Stimulated activated CD4-positive, alpha-beta T cell treated with anti-CD3 and anti-CD28 coated beads, TNF-alpha, amount 100 ng/mL, for 4 hours (primary cell): ENCODE measurements around the gene HOXA4.

ENCODE experiments used
- DNase-seq, 3 experiments: peaks; one replicate each; pipeline ENCODE4 v3.0.0-alpha.2; 2020; ENCODE audit warnings: low read depth in 3 of 3

Gene HOXA4

GRCh38 chr7:27147199-27148030, 16.9 kb upstream of the HOXA4 start, which contains the start of gene HOXA6:
HOXA6 (minus strand) TSS chr7:27147774; CDS start chr7:27147749, 25 bp downstream.
- no peak for DNase-seq

- no peak for DNase-seq
Measured at GRCh38 chr7:27146491-27147198, 16.1 kb upstream of the HOXA4 start.

DNA sequence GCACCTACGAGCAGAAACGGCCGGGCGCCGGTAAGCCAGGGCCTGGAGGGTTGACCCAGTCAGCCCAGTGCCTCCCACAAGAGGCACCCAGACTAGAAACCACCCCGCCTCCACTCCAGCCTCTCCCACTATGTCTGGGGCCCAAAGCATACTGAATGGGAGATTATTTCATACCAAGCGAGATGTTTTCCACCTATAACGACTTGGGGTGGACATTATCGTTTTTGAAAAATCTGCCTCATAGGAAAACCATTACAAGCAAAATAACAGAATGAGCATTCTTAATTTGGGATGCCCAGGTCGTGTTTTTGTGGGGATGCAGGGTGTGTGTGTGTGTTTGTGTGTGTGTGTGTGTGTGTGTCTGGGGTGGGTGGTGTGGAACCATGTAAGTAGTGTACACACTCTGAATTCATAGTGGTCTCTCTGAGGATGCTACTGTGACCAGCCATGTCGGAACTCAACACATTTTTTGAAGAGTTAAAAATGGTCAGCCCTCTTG, 15.4 kb upstream of the HOXA4 start:
- DNase-seq, result no peak

GRCh38 chr7:27145165-27145913, 14.8 kb upstream of the HOXA4 start:
- DNase-seq, result no peak

DNA sequence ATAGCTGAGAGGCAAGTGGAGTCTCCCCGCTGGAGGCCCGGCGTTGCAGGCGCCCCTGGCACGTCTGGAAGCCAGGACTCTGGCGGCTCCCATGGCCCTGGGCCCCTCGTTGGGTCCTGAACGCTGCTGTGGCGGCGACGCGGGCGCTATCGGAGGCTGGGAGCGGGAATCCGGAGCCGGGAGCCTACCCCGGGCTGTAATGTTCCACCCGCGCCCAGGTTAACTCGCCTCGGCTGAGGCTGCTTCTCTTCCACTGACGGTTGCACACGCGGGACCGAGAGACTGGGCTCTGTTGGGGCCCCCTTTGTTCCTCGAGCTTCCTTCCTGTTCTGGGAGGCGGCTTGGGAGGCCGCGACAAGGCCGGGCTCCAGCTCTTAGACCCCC, 14.2 kb upstream of the HOXA4 start:
- DNase-seq, result no peak

GRCh38 chr7:27143950-27144780, 13.6 kb upstream of the HOXA4 start:
- DNase-seq, result no peak

DNA sequence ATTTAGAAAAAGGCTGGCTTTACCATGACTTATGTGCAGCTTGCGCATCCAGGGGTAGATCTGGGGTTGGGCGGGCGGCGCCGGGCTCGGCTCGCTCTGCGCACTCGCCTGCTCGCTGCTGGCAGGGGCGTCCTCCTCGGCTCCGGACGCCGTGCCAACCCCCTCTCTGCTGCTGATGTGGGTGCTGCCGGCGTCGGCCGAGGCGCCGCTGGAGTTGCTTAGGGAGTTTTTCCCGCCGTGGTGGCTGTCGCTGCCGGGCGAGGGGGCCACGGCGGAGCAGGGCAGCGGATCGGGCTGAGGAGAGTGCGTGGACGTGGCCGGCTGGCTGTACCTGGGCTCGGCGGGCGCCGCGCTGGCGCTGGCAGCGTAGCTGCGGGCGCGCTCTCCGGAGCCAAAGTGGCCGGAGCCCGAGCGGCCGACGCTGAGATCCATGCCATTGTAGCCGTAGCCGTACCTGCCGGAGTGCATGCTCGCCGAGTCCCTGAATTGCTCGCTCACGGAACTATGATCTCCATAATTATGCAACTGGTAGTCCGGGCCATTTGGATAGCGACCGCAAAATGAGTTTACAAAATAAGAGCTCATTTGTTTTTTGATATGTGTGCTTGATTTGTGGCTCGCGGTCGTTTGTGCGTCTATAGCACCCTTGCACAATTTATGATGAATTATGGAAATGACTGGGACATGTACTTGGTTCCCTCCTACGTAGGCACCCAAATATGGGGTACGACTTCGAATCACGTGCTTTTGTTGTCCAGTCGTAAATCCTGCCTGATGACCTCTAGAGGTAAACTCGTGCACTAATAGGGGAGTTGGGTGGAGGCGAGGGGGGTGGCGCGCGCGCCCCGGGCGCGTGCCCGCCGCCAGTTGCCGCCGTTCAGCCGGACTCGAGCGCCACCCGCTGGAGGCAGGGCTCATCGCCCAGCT, 12.7 kb upstream of the HOXA4 start, which contains the start of gene HOXA5:
TSS of gene HOXA5 (minus strand) at position 659 of the 927 bp plus-strand sequence. CDS start at position 585, 74 bp downstream.
- DNase-seq, result no peak

DNA sequence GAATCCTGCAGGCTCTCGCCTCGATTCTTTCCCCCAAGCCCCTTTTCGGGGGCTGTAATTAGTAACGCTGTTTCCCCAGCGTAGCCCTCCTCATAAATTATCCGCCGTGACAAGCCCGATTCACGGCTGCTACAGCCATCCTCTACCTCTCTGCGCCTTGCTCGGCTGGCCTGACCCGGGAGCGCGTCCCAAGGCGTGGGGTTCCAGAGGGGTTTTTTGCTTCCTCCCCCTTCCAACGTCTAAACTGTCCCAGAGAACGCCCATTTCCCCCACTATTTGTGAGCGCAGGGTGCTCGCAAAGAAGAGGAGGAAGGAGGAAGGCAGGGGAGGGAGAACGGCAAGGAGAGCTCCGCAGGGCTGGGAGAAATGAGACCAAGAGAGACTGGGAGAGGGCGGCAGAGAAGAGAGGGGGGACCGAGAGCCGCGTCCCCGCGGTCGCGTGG, 12.0 kb upstream of the HOXA4 start:
- DNase-seq, result no peak

- no peak for DNase-seq
Measured at GRCh38 chr7:27141923-27142579, 11.5 kb upstream of the HOXA4 start.

DNA sequence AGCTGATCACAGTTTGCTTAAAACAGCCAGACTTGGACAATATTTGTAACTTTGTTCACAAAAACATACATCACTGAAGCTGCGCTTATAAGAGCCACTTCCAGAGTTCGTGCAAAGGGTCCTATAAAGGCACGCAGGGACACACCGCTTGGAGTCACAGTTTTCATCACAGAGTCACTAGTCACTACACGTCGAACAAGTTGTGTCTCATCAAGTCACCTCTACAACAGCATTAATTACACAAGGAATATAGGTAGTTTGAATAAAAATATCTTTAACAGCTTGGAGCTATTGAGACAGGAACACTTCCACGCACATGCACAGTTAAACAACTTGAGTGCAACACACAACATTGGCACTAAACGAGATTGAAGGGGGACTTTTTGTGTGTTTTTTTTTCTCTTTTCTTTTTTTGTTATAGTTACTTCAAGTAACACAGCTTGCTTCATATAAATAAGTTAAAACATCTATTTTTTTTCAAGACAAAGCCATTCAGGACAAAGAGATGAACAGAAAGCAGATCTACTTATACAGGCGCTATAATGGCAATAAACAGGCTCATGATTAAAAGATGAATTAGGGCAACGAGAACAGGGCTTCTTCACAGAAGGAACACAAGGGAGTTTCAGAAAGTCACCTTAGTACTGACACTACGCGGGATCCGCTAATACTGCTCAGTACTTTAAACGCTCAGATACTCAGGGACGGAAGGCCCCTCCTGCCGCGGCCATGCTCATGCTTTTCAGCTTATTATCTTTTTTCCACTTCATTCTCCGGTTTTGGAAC, 10.8 kb upstream of the HOXA4 start:
- DNase-seq, result no peak

- DNase-seq, result no peak
Measured at GRCh38 chr7:27140126-27140857, 9.7 kb upstream of the HOXA4 start.

- no peak for DNase-seq
Measured at GRCh38 chr7:27139334-27140125, 9.0 kb upstream of the HOXA4 start.

- no peak for DNase-seq
Measured at GRCh38 chr7:27138985-27139333, 8.4 kb upstream of the HOXA4 start.

DNA sequence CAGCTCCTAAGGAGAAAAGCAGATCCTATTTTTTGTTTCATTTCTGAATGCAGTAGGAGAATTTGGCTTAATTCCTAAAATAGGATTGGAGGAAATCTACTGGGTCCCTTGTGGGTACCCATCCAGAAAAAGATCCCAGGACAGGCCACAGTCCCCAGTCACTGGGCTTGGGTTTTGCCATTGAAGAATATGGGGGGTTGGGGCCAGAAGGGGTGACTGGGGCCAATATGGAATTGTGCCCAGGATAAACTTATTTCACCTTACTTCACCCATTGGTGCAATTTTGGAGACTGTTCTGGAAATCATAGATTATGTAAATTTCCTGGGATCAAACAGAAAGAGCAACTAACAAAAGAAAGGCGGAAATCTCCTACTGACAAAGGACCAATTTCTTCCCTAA, 7.9 kb upstream of the HOXA4 start:
- no peak for DNase-seq

- DNase-seq, result no peak
Measured at GRCh38 chr7:27137640-27138315, 7.2 kb upstream of the HOXA4 start.

DNA sequence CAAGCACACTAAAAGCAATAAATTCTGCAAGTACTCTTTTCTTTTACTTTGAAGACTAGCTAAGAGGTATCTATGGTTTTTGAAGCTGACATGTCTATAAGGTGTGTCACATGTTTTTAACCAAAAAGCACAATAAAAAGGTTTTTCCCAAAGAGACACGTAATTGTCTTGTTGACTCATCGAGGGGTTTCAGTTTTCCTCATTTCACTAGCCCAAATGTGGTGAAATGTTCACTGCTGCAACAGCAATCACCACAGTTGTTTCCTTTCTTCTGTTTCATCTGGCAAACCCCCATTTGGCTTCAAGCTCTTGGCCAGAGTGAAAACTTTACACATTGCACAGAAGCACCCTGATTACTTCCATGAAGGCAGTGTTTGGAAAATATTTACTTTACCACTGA, 3.8 kb upstream of the HOXA4 start:
- DNase-seq, result no peak
